Thyroid gland (tissue), 4 donors: ENCODE results near the gene ASPDH. TPM values are rescaled to one million over a fixed set of nuclear protein-coding genes. Genes with fewer than 3 reads are reported as not detected.

Experiments
- DNase-seq, 2 donors: peaks; one replicate each; pipeline ENCODE4 v3.0.0-alpha.2; 2019
- H3K27ac ChIP-seq, 3 donors: fragments of 200-600 bp; sonication (generic); 1 replicate in 2 of 3; 2 replicates in 1 of 3; pipeline ENCODE4 v1.5.1; 2016 to 2019; ENCODE audit warnings: mild to moderate bottlenecking in 1 of 3, moderate library complexity in 1 of 3
- H3K27me3 ChIP-seq: fragments of 200-600 bp; sonication (generic); one replicate; pipeline ENCODE4 v1.5.1; 2019
- H3K36me3 ChIP-seq, 2 donors: fragments of 200-600 bp; sonication (generic); one replicate each; pipeline ENCODE4 v1.5.1; 2016 to 2019
- H3K4me1 ChIP-seq, 2 donors: fragments of 200-600 bp; sonication (generic); one replicate each; pipeline ENCODE4 v1.5.1; 2017 to 2019
- H3K4me3 ChIP-seq, 3 donors: fragments of 200-600 bp; sonication (generic); replicated peaks in 1 of 3; 1 replicate in 2 of 3; 2 replicates in 1 of 3; pipeline ENCODE4 v1.5.1; 2016; ENCODE audit warnings: mild to moderate bottlenecking in 1 of 3
- H3K9me3 ChIP-seq: fragments of 200-600 bp; sonication (generic); one replicate; pipeline ENCODE4 v1.5.1; 2017
- CTCF ChIP-seq, 6 experiments: fragments of 200-600 bp in 3 of 6; fragments of 450-650 bp in 3 of 6; sonication (generic) in 3 of 6; IDR thresholded peaks; one replicate each; pipeline ENCODE4 v1.5.1; 2016 to 2019; ENCODE audit warnings: antibody characterized with exemption in 6 of 6, mild to moderate bottlenecking in 2 of 6, inconsistent platforms in 1 of 6, moderate library complexity in 1 of 6
- POLR2A ChIP-seq, 2 donors: fragments of 450-650 bp; IDR thresholded peaks; one replicate each; pipeline ENCODE4 v1.6.1; 2017; ENCODE audit warnings: antibody characterized with exemption in 2 of 2, mild to moderate bottlenecking in 2 of 2, moderate library complexity in 1 of 2
- WGBS, 2 donors: methylation state at CpG; one replicate each; pipeline ENCODE4 v1.1.5; 2017; 5-methylcytosine and 5-hydroxymethylcytosine counted together
- intact Hi-C: fragments of 100-400 bp; cut with DNase I; formaldehyde crosslinking; loops from one replicate; pipeline ENCODE4 v1.15.1; 2023
- total RNA-seq, 4 donors: library from RNA; depleted of rRNA; stranded (reverse); fragments of >200 nt; gene quantifications; one replicate each; pipeline ENCODE4 v1.2.3, GENCODE V29; 2016

The ASPDH gene
- total RNA-seq, 4 donors from 2014 or later, result not detected

- H3K9me3 ChIP-seq, result no peaks in the 10 kb centered on the region
- H3K27me3 ChIP-seq, result no peaks in the 10 kb centered on the region
- H3K27ac ChIP-seq, result no peak overlapping the region
- H3K4me3 ChIP-seq, result no peak overlapping the region
- 82 to 93% methylated on average over 10 to 13 of the region's 16 CpGs for WGBS, 2 donors
- peaks cover 41 to 54% of the 10 kb centered on the region in 2 donors for H3K36me3 ChIP-seq
- intact Hi-C loops, result no loop called here
- no peak for TF ChIP-seq CTCF (IDR thresholded peaks at IDR 0.05)
- TF ChIP-seq POLR2A (IDR thresholded peaks at IDR 0.05), result no peak
- H3K4me1 ChIP-seq, result peaks cover 5 to 11% of the 10 kb centered on the region in 2 donors
- DNase-seq, result no peak
These were observed 31.4 kb downstream of the ASPDH start for GRCh38 chr19:50482271-50482855.

GRCh38 chr19:50481351-50482149 is 32.2 kb downstream of the ASPDH start:
- WGBS, 2 donors, result 92 to 93% methylated on average over 21 of the region's 27 CpGs
- H3K9me3 ChIP-seq, result no peaks in the 10 kb centered on the region
- H3K36me3 ChIP-seq, result peaks cover 41 to 54% of the 10 kb centered on the region in 2 donors
- peaks cover 10 to 17% of the 10 kb centered on the region in 2 donors for H3K4me1 ChIP-seq
- DNase-seq, result no peak
- H3K27me3 ChIP-seq, result no peaks in the 10 kb centered on the region
- no peak overlapping the region for H3K27ac ChIP-seq
- no peak overlapping the region for H3K4me3 ChIP-seq
- intact Hi-C loops, result no loop called here
- TF ChIP-seq CTCF (IDR thresholded peaks at IDR 0.05) (no peak), POLR2A (IDR thresholded peaks at IDR 0.05) (no peak)

- TF ChIP-seq CTCF (IDR thresholded peaks at IDR 0.05), result no peak
- no peak for TF ChIP-seq POLR2A (IDR thresholded peaks at IDR 0.05)
- Histone ChIP-seq H3K36me3 (peaks cover 41 to 54% of the 10 kb centered on the region in 2 donors), H3K27me3 (no peaks in the 10 kb centered on the region), H3K4me1 (peaks cover 10 to 17% of the 10 kb centered on the region in 2 donors), H3K9me3 (no peaks in the 10 kb centered on the region), H3K4me3 (no peak overlapping the region), H3K27ac (no peak overlapping the region)
- intact Hi-C loops, result no loop called here
- 90 to 93% methylated on average over 31 to 32 of the region's 37 CpGs for whole genome bisulfite sequencing, 2 donors
- no peak for DNase-seq
These were observed 33.2 kb downstream of the ASPDH start for GRCh38 chr19:50480281-50481111.

- intact Hi-C loops, result loop anchor here (5.0 kb wide), 1 partner anchor 32 kb away; the partner anchor contains the start of genes ASPDH and JOSD2
- Histone ChIP-seq H3K27ac (no peak overlapping the region), H3K9me3 (no peaks in the 10 kb centered on the region), H3K27me3 (no peaks in the 10 kb centered on the region), H3K4me3 (no peak overlapping the region), H3K4me1 (peaks cover 10 to 17% of the 10 kb centered on the region in 2 donors), H3K36me3 (peaks cover 41 to 54% of the 10 kb centered on the region in 2 donors)
- TF ChIP-seq CTCF (IDR thresholded peaks at IDR 0.05), result no peak
- no peak for TF ChIP-seq POLR2A (IDR thresholded peaks at IDR 0.05)
- DNase-seq, result no peak
- WGBS, 2 donors, result 95% methylated on average over 6 to 16 of the region's 16 CpGs
These were observed 33.9 kb downstream of the ASPDH start for GRCh38 chr19:50479761-50480251.
